ENCODE measurements around the gene R3HDM4.
A peak's percentile ranks its signal among the peaks of the same experiment; 100 is the strongest.

R3HDM4 gene

GRCh38 chr19:948842-949496 is 36.0 kb upstream of the R3HDM4 start:
- Histone ChIP-seq H3K4me3 (no peak overlapping the region), H3K27ac (no peak overlapping the region)

- H3K27ac ChIP-seq = peak overlapping the region in 5 of 21 experiments; percentile 14 to 63 (median 35)
- no peak overlapping the region for H3K4me3 ChIP-seq
These were observed 34.9 kb upstream of the R3HDM4 start for GRCh38 chr19:947707-948539.

- Histone ChIP-seq H3K27ac (peak overlapping the region in 7 of 21 experiments; percentile 11 to 63 (median 30)), H3K4me3 (no peak overlapping the region)
These were observed 34.2 kb upstream of the R3HDM4 start for GRCh38 chr19:947090-947706.

GRCh38 chr19:945401-946252 is 32.6 kb upstream of the R3HDM4 start:
- Histone ChIP-seq H3K4me3 (no peak overlapping the region), H3K27ac (no peak overlapping the region)

GRCh38 chr19:944663-945241 is 31.7 kb upstream of the R3HDM4 start:
- no peak overlapping the region for H3K27ac ChIP-seq
- H3K4me3 ChIP-seq = no peak overlapping the region

- Histone ChIP-seq H3K27ac (no peak overlapping the region), H3K4me3 (no peak overlapping the region)
These were observed 31.1 kb upstream of the R3HDM4 start for GRCh38 chr19:944171-944567.

- H3K4me3 ChIP-seq = no peak overlapping the region
- no peak overlapping the region for H3K27ac ChIP-seq
These were observed 30.6 kb upstream of the R3HDM4 start for GRCh38 chr19:943551-944170.

GRCh38 chr19:942133-942645 is 29.2 kb upstream of the R3HDM4 start:
- no peak overlapping the region for H3K27ac ChIP-seq
- no peak overlapping the region for H3K4me3 ChIP-seq

GRCh38 chr19:941292-942132 is 28.5 kb upstream of the R3HDM4 start:
- peak overlapping the region; percentile 0 to 47 (median 26) for H3K4me3 ChIP-seq
- peak overlapping the region in 16 of 21 experiments; percentile 1 to 84 (median 70) for H3K27ac ChIP-seq

- peak overlapping the region; percentile 0 to 47 (median 26) for H3K4me3 ChIP-seq
These were observed 27.7 kb upstream of the R3HDM4 start for GRCh38 chr19:940591-941291.

GRCh38 chr19:939922-940321 is 26.9 kb upstream of the R3HDM4 start:
- Histone ChIP-seq H3K27ac (peak overlapping the region in 11 of 21 experiments; percentile 1 to 81 (median 70)), H3K4me3 (no peak overlapping the region)

More at GRCh38 chr19:940591-941291, 27.7 kb upstream of the R3HDM4 start:
- H3K27ac ChIP-seq = peak overlapping the region in 20 of 21 experiments; percentile 1 to 84 (median 70)

GRCh38 chr19:939439-939838 is 26.4 kb upstream of the R3HDM4 start:
- Histone ChIP-seq H3K27ac (no peak overlapping the region), H3K4me3 (no peak overlapping the region)

GRCh38 chr19:938233-938923 is 25.4 kb upstream of the R3HDM4 start:
- Histone ChIP-seq H3K27ac (no peak overlapping the region), H3K4me3 (no peak overlapping the region)

- Histone ChIP-seq H3K27ac (peak overlapping the region in 1 of 21 experiments; percentile 6), H3K4me3 (no peak overlapping the region)
These were observed 24.3 kb upstream of the R3HDM4 start for GRCh38 chr19:937259-937694.

GRCh38 chr19:936175-936546 is 23.1 kb upstream of the R3HDM4 start:
- Histone ChIP-seq H3K4me3 (no peak overlapping the region), H3K27ac (no peak overlapping the region)

- peak overlapping the region in 15 of 21 experiments; percentile 15 to 84 (median 35) for H3K27ac ChIP-seq
- H3K4me3 ChIP-seq = no peak overlapping the region
These were observed 22.0 kb upstream of the R3HDM4 start for GRCh38 chr19:934865-935479.
